GM10266 (cell line): Measurements from ENCODE around the gene MRM2.

Experiments used
- DNase-seq: peaks from one replicate; pipeline ENCODE4 v3.0.0; 2012; ENCODE audit errors: extremely low spot score
- CTCF ChIP-seq: IDR thresholded peaks from 2 replicates; pipeline ENCODE4 v1.5.1; 2012; ENCODE audit warnings: mild to moderate bottlenecking, low read depth; ENCODE audit not compliant: control insufficient read depth, insufficient read depth; ENCODE audit errors: missing control alignments

MRM2 gene

GRCh38 chr7:2190531-2190930, 51.5 kb downstream of the MRM2 start:
- DNase-seq, result no peak
- no peak for TF ChIP-seq CTCF

- TF ChIP-seq CTCF, result no peak
These were observed 55.8 kb downstream of the MRM2 start for GRCh38 chr7:2186166-2186565.

GRCh38 chr7:2185715-2186114, 56.3 kb downstream of the MRM2 start:
- no peak for DNase-seq
- TF ChIP-seq CTCF, result no peak

More at GRCh38 chr7:2186166-2186565, 55.8 kb downstream of the MRM2 start:
- no peak for DNase-seq
